PC-3 (cell line): ENCODE measurements around the gene CCAR1.

ENCODE experiments used
- EZH2 ChIP-seq: fragments of 300-600 bp; sonication (generic); IDR thresholded peaks from one replicate; pipeline ENCODE4 v1.6.1; 2017; ENCODE audit warnings: antibody characterized with exemption, mild to moderate bottlenecking, low read length; ENCODE audit not compliant: unreplicated experiment
- TF ChIP-seq, protein P1 (sequence below): fragments of 300-600 bp; sonication (generic); conservative IDR thresholded peaks from 2 replicates; pipeline ENCODE4 v1.5.1; 2017; ENCODE audit warnings: antibody characterized with exemption, low read depth, mild to moderate bottlenecking, low read length

- no peak for TF ChIP-seq EZH2
- TF ChIP-seq, protein P1, sequence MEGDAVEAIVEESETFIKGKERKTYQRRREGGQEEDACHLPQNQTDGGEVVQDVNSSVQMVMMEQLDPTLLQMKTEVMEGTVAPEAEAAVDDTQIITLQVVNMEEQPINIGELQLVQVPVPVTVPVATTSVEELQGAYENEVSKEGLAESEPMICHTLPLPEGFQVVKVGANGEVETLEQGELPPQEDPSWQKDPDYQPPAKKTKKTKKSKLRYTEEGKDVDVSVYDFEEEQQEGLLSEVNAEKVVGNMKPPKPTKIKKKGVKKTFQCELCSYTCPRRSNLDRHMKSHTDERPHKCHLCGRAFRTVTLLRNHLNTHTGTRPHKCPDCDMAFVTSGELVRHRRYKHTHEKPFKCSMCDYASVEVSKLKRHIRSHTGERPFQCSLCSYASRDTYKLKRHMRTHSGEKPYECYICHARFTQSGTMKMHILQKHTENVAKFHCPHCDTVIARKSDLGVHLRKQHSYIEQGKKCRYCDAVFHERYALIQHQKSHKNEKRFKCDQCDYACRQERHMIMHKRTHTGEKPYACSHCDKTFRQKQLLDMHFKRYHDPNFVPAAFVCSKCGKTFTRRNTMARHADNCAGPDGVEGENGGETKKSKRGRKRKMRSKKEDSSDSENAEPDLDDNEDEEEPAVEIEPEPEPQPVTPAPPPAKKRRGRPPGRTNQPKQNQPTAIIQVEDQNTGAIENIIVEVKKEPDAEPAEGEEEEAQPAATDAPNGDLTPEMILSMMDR, result no peak
These were observed 111.0 kb downstream of the CCAR1 start for GRCh38 chr10:68831961-68832455.
